HTERT RPE-1 (cell line): ENCODE data around the gene PHAF1.

Source experiments
- in situ Hi-C: fragments of 300-500 bp; cut with MboI; formaldehyde crosslinking; loops from 4 replicates; pipeline ENCODE4 v1.14.3; 2020; ENCODE audit warnings: low sequenced_read_pairs

The PHAF1 gene

GRCh38 chr16:67109407-67110135 is at the start of gene PHAF1:
Gene PHAF1, plus strand, starts transcription at chr16:67109941. Its CDS starts 235 bp downstream, at chr16:67110176.
- in situ Hi-C loops = no loop called here

- in situ Hi-C loops = no loop called here
These were observed 46.7 kb upstream of the PHAF1 start for GRCh38 chr16:67063008-67063407.

GRCh38 chr16:67068212-67068753 is 41.5 kb upstream of the PHAF1 start:
- in situ Hi-C loops = no loop called here

GRCh38 chr16:67071476-67072048 is 38.2 kb upstream of the PHAF1 start:
- in situ Hi-C loops = no loop called here

DNA sequence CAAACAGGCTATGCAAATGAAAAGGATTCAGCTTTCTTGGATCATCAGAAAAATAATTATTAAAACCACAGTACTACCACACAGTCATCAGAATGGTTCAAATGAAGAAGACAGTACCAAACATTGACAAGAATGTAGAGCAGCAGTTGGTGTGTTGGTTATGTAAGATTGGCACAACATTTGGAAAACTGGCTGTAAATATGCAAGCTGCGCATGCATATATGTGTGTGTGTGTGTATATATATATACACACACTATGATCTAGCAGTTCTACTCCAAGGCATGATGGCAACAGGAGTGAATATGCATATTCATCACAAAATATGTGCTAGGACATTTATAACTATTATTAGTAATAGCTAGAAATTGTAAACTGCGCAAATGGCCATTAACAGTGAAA is 34.4 kb upstream of the PHAF1 start:
- in situ Hi-C loops = no loop called here

DNA sequence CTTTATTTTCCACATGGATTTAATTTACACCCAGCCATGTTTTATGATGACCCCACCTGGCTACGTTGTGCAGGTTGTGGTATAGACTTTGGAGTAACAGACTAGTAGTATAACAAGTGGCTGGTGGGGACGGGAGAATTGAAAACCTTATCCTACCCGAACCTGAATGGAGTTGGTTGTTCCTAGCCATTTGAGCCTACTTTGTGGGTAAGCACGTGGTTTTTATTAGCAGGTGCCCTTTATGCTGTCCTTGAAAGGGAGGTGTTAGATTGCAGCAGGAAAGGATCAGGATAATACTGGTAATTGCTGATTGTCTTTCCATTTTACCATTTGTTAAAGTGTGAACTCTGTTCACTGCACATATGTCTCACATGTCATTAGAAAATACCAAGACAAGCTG is 31.9 kb upstream of the PHAF1 start:
- in situ Hi-C loops = no loop called here

- in situ Hi-C loops = no loop called here
These were observed 27.6 kb upstream of the PHAF1 start for GRCh38 chr16:67082100-67082499.

GRCh38 chr16:67082891-67083290 is 26.9 kb upstream of the PHAF1 start:
- in situ Hi-C loops = no loop called here

DNA sequence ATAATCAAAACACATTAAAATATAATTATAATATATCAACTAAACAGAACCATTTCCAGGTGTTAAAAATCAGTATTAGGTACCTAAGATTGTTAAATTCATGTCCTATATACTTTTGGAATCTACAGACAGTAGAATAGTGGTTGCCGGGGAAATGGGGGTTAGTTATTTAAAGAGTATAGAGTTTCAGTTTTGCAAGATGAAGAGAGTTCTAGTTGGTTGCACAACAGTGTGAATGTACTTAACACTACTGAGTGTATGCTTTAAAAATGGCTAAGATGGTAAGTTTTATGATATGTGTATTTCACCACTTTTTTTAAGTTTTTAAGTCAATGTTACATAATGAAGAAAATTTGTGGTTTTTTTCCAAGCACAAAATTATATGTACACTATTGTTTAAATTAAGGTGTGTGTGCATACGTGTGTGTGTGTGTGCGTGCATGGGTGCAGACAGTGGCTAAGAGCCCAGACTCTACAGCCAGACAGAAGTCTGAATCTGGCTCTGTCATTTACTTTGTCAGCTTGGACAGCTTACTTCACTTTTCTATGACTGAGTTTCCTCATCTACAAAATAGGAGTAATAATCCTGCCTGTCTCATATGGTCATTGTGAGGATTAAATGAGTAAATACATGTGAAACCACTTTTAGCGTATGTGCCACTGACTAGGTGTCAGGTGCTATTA is 25.3 kb upstream of the PHAF1 start:
- in situ Hi-C loops = no loop called here

- in situ Hi-C loops = no loop called here
These were observed 22.9 kb upstream of the PHAF1 start for GRCh38 chr16:67086822-67087221.

- in situ Hi-C loops = no loop called here
These were observed 22.4 kb upstream of the PHAF1 start for GRCh38 chr16:67087291-67087690.

DNA sequence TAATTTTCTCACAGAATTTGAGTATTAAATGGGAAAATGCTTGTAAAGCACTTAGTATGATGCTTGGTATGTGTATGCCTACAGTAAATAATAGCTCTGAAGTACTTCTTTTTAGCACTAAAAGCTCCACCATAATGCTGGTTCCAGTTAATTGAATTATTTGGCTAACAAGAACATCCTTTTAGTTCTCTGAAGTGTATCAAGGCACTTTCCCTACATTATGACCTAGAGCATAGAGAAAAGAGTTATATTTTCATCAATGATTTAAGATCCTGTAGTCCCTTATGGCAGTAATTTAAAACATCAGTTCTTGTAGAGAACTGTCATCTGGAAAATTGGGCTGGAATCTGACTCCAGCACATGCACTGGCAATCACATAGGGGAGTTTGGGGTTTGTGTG is 21.9 kb upstream of the PHAF1 start:
- in situ Hi-C loops = no loop called here

DNA sequence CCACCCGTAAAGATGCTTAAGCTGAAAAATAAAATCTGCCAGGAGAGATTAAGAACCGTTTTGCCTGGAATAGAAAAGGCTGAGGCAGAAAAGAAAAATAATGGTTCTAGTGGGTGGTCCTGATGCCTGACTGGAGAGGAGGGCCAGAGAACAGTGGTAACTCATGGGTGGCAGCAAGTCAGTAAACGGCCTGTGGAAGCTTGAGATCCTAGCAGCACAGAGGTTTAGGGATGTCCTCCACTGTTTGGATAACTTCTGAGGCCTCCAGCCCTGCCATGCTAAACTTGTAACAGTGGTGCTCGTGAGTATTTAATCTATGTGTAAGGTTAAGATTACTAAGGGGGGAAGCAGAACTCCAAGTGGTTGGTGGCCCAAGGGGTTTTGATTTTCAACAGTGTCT is 21.2 kb upstream of the PHAF1 start:
- in situ Hi-C loops = no loop called here

DNA sequence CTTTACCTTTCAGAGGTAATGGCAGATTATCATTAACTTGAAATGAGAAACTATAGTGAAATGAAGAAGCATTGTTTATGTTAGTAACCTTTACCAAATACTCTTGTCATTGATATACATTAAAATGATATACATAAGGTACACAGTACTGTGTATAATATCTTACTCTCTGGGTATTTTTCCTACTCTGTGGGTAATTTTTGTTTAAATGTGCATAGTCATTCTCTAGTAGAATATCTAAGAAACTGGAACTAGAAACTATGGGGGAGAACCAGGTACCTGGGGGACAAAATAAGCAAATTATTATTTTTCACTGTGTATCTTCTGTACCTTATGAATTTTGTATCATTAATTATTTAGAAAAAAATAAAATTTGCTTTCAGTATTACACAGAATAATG is 20.6 kb upstream of the PHAF1 start:
- in situ Hi-C loops = no loop called here

DNA sequence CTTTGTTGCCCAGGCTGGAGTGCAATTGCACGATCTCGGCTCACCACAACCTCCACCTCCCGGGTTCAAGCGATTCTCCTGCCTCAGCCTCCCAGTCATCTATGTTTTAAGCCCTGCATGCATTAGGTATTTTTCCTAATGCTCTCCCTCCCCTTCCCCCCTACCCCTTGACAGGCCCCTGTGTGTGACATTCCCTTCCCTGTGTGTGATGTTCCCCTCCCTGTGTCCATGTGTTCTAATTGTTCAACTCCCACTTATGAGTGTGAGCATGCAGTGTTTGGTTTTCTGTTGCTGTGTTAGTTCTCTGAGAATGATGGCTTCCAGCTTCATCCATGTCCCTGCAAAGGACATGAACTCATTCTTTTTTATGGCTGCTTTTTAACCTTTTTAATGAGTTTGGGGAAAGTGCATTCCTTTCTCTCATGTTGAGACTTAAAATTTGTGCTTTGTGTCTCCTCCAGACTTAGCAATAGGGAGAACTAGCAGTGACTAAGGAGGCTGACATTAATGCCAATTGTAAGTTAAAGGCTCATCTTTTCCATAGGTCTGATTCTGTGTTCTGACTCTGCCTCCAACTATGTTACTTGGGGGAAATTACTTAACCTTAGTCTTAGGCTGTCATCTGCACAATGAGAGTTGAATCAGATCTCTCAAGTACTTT is 17.7 kb upstream of the PHAF1 start:
- in situ Hi-C loops = no loop called here

DNA sequence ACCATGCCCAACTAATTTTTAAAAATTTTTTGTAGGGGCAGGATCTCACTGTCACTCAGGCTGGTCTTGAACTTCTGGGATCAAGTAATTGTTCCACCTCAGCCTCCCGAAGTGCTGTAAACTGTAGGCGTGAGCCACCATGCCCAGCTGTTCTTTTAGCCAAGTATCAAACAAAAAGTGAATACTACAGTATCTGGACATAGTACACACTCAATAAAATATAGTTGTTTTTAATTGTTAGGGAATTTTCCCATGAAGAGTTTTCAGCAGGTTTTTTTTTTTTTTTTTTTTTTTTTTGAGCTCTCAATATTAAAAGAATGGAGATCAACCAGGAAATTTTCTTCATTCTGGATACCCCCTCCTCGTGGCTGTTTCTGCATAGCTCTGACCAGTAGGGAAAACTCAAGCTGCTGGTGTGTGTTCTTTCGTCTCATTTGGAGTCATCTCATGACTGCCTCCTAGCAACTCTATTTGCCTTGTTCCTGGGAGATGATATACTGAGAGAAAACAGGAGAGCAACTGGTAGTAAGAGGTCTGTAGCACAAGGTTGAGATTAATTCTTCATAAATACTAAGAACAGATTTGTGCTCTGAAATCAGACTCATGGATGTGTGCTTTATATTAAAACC is 16.5 kb upstream of the PHAF1 start:
- in situ Hi-C loops = no loop called here

GRCh38 chr16:67098599-67098998 is 11.1 kb upstream of the PHAF1 start:
- in situ Hi-C loops = no loop called here

DNA sequence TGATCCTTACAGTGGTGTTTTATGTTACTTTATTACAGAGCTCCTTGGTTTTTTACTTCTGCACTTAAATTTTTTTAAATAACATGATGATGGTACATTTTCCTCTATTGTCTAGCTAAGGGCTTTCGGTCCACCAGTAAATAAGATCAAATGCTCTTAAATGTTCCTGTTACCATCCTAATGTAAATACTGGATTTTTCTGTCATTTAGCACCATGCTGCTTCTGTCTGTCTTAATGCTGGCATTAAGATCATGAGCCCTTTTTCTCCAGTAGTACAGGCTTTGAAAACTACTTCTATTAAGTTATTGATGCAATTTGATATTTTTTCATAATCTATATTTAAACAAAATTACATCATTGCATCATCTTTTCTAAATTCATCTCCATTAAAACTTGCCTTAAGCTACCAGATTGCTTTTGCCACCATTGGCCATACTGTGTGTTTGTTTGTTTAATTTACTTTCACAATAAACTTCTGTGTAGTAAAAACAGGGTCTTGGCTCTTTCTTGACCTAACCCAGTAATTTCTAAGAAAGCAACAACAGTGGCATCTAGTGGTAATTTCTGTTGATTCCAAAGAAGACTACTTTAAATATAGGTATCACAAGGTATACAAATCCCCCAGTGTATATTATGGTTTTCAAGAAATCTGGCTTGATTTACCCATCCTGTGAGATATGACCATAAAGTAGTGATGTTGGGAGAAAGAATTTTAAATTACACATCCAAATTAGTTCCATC is 9.0 kb upstream of the PHAF1 start:
- in situ Hi-C loops = no loop called here

GRCh38 chr16:67101311-67102082 is 8.2 kb upstream of the PHAF1 start:
- in situ Hi-C loops = no loop called here

- in situ Hi-C loops = no loop called here
These were observed 5.7 kb upstream of the PHAF1 start for GRCh38 chr16:67104061-67104460.
